Neuron (in vitro differentiated cells): ENCODE results near the gene LONRF2.

ENCODE experiments used
- H2AFZ ChIP-seq: one replicate; pipeline ENCODE4 v1.6.1; 2013; ENCODE audit warnings: low read depth, mild to moderate bottlenecking, inconsistent platforms, low read length, moderate library complexity
- H3K27me3 ChIP-seq: one replicate; pipeline ENCODE4 v1.6.1; 2013; ENCODE audit warnings: low read length; ENCODE audit not compliant: insufficient read depth
- H3K36me3 ChIP-seq: one replicate; pipeline ENCODE4 v1.6.1; 2013; ENCODE audit warnings: low read length; ENCODE audit not compliant: insufficient read depth
- H3K4me1 ChIP-seq: one replicate; pipeline ENCODE4 v1.6.1; 2013; ENCODE audit warnings: low read length; ENCODE audit not compliant: insufficient read depth
- H3K4me3 ChIP-seq: 2 replicates; pipeline ENCODE4 v1.5.1; 2013; ENCODE audit warnings: mild to moderate bottlenecking, low read length, moderate library complexity
- H3K9me3 ChIP-seq: one replicate; pipeline ENCODE4 v1.6.1; 2013; ENCODE audit warnings: low read length

Gene LONRF2

DNA sequence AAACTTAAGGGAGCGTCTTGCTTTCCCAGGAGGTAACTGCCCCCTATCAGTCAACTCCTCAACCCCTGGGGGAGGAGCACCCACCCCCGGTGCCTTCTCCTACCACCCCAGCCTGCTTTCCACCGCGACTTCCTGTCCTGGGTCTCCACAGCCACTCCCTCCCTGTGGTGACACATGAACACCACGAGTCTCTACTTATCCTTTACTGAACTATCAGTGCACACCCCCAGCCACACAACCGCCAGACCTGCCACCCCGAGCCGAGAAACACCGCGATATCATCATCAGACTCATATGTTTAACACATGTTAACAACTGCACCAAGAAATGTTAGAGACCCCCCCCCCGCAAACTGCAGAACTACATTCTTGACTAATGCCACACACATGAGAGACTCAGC lies 43.3 kb downstream of the LONRF2 start:
- Histone ChIP-seq H3K9me3 (no peaks in the 10 kb centered on the region), H3K27me3 (no peaks in the 10 kb centered on the region), H3K4me1 (peaks cover 13% of the 10 kb centered on the region), H3K4me3 (no peak overlapping the region), H2AFZ (no peak overlapping the region), H3K36me3 (peaks cover 4% of the 10 kb centered on the region)

DNA sequence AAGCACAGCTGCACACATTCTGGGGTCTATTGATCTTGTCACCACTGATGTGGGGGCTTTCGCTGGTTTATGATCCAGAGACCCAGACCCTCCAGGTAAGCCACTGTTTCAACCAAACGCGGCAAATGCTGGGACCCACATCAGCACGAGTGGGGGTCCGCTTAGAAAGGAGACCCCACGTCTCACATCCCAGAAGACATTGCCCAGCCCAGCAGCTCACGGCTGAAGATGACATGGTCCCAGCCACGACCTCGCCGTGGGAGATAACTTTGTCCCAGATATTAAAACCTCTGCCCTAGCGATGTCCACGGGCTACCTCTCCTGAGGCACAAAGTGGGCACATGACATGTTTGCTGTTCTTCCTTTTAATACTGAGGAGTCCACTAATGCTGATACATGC lies 43.8 kb downstream of the LONRF2 start:
- Histone ChIP-seq H3K9me3 (no peaks in the 10 kb centered on the region), H3K36me3 (peaks cover under 1% of the 10 kb centered on the region), H3K4me3 (no peak overlapping the region), H2AFZ (no peak overlapping the region), H3K27me3 (no peaks in the 10 kb centered on the region), H3K4me1 (peaks cover 13% of the 10 kb centered on the region)

DNA sequence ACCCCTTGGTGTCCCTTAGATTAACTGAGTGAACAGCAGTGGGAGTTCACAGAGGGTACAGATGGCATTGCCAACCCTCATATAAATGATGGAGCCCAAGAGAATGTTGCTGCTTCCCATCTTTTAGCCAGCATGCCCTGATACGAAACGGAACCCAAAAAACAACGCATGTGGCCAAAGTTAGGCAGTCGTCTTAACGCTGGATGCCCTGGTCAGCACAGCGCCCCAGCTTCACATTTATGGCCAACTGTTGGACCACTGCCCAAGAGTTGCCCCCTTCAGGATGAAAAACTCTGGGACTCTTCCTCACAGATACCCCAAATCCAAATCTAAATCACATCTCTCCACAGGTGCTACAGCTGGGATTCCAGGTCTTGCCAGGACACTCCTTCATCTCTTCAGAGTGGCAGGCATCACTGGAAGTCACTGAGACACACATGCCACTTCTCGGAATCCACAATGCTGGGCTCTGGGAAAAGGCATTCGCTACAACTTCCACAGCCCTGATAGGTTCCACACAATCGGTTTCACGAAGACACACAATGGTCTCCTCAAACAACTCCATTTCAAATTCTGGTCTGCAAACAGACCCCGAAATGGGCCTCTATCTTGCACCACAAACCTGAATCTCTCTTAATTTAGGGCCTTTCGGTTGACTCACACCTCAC lies 44.6 kb downstream of the LONRF2 start:
- peaks cover 13% of the 10 kb centered on the region for H3K4me1 ChIP-seq
- no peak overlapping the region for H3K4me3 ChIP-seq
- no peaks in the 10 kb centered on the region for H3K9me3 ChIP-seq
- H2AFZ ChIP-seq = no peak overlapping the region
- no peaks in the 10 kb centered on the region for H3K27me3 ChIP-seq
- H3K36me3 ChIP-seq = no peaks in the 10 kb centered on the region

DNA sequence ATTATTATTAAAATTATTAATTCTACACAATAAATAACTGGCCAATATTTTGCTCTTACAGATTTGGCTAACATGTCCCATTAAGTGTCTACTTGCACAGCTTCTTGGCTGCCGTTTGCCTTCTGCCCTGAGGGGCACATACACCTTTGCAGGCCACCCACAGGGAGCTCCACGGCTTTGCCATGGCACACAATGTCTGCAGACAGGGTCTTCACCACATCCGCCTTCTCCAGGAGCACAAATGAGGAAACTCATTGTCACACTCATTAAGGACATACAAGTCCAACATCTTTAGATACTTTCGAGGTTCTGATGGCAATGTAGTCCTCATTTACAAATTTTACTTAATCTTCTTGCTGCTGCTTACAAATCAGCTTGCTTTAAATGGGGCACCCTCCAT lies 45.6 kb downstream of the LONRF2 start:
- no peaks in the 10 kb centered on the region for H3K9me3 ChIP-seq
- H3K36me3 ChIP-seq = no peaks in the 10 kb centered on the region
- H3K4me1 ChIP-seq = peaks cover 7% of the 10 kb centered on the region
- H3K27me3 ChIP-seq = no peaks in the 10 kb centered on the region
- H2AFZ ChIP-seq = no peak overlapping the region
- H3K4me3 ChIP-seq = no peak overlapping the region

DNA sequence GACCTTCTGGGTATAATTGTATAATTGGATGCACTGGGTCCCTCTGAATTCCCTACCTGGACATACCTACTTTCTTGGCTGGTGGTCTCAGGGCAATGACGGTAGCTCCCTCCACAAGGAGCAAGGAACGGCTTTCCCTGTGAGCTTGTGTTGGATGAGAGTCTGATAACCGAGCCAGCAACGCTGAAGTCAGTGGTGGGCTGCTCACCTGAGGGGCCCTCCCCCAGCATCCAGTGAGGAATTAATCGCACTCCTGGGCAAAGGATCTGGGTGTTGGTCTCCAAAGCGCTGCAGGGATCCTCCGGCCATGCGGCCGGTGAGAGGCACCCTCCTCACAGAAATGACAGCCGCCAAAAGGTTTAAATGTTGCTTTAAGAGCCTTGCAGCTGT lies 47.1 kb downstream of the LONRF2 start:
- peaks cover 5% of the 10 kb centered on the region for H3K9me3 ChIP-seq
- H3K36me3 ChIP-seq = no peaks in the 10 kb centered on the region
- no peak overlapping the region for H2AFZ ChIP-seq
- H3K4me1 ChIP-seq = no peaks in the 10 kb centered on the region
- no peaks in the 10 kb centered on the region for H3K27me3 ChIP-seq
- H3K4me3 ChIP-seq = no peak overlapping the region

DNA sequence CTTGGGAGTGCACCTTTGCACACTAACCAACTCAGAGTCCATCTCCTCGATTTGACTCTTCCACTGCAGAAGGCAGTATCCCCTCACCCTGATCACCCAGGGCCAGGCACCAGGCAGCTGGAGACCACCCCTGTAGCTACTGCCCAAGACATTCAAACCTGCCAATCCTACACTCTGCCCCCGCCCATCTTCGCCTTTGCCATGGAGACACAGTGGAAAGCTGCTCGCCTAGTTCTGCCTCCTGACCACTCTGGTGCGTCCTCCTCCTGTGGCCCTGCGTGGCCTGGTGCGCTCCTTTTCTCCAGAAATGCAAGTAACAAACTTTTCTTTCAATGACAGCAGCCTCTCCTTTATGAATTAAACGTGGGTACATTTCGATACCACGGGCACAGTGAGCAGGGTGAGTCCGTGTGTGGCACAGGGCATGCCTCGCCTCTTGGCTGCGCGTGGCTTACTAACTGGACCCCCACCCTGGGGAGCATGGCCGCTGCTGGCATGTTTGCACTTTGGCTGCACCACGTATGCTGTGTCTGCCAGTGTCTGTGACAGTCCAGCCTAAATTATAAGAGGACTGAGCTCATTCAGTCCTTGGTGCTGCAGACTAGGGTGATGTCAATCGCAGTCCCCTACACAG lies 47.6 kb downstream of the LONRF2 start:
- Histone ChIP-seq H3K9me3 (peaks cover 5% of the 10 kb centered on the region), H2AFZ (no peak overlapping the region), H3K4me3 (no peak overlapping the region), H3K36me3 (no peaks in the 10 kb centered on the region), H3K27me3 (no peaks in the 10 kb centered on the region), H3K4me1 (no peaks in the 10 kb centered on the region)

DNA sequence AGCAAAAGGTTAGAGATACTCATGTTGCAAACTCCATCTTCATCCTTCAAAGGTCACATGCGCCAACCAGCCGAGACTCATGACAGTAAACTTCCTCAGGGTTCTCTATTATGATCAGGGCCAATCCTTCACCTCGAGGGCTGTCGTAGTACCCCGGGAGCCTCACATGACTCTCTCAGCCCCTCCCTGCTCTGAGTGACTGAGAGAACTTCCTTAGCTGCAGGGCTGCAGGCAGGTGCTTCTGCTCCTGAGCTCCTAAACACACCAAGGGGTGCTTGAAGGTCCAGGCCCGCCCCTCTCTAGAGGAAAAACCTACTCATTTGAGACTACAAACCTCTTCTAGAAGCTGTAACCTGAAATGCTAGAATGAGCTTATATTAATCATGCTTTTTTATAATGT lies 48.2 kb downstream of the LONRF2 start:
- Histone ChIP-seq H3K4me1 (no peaks in the 10 kb centered on the region), H3K27me3 (no peaks in the 10 kb centered on the region), H2AFZ (no peak overlapping the region), H3K4me3 (no peak overlapping the region), H3K9me3 (peaks cover 5% of the 10 kb centered on the region), H3K36me3 (no peaks in the 10 kb centered on the region)

DNA sequence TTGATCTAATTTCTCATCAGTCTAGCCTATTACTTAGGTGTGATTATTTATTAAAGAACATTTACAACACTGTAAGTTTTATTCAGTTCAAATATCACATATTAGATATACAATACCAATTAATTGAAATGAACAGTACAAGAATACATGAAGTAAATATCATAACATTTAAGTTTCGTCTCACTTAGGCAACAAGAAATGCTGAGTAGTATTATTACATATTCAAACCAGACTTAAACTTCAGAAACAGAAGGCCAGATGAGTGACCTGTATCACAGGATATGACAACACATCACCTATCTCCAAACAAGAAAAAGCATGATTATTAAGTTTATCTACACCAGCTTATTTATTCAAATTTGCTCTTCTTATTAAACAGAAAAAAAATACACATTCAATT lies 48.9 kb downstream of the LONRF2 start:
- no peaks in the 10 kb centered on the region for H3K36me3 ChIP-seq
- no peaks in the 10 kb centered on the region for H3K27me3 ChIP-seq
- no peak overlapping the region for H3K4me3 ChIP-seq
- no peak overlapping the region for H2AFZ ChIP-seq
- H3K4me1 ChIP-seq = no peaks in the 10 kb centered on the region
- peaks cover 5% of the 10 kb centered on the region for H3K9me3 ChIP-seq

DNA sequence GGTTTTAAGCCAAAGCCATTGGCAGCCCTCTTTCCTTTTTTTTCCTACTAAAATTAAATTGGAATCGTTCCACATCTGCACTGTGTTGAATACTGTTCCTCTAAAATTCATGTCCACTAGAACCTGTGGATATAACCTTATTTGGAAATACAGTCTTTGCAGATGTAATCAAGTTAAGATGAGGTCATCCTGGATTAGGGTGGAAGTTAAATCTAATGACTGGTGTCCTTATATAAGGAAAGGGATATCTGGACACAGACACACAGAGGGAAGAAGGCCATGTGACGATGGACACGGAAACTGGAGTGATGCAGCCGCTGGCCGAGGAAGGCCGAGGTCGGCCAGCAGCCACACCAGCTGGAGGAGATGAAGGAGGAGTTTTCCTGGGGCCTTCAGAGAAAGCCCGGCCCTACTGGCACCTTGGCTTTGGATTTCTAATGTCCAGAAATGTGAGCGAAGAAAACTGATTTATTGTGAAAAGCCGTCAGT lies 49.4 kb downstream of the LONRF2 start:
- no peaks in the 10 kb centered on the region for H3K36me3 ChIP-seq
- H3K27me3 ChIP-seq = no peaks in the 10 kb centered on the region
- H3K4me1 ChIP-seq = no peaks in the 10 kb centered on the region
- H2AFZ ChIP-seq = no peak overlapping the region
- peaks cover 5% of the 10 kb centered on the region for H3K9me3 ChIP-seq
- no peak overlapping the region for H3K4me3 ChIP-seq

DNA sequence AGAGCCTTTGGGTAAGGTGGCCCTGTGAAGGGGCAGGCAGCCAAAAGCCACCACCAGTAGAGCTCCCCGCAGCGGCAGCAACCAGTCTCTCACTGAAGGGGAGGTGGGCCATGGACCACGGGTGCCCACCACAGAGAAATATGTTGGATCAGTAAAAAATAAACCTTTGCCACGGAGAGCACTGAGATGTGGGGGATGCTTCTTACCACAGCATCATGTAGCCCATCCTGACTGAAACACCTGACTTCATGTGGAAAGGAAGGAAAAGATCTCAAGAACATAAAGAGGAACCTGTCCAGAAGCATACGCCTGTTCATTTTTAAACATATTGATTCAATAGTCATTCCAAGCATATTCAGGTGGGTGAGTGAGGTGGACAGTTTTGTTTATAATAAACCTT lies 51.1 kb downstream of the LONRF2 start:
- no peaks in the 10 kb centered on the region for H3K27me3 ChIP-seq
- no peaks in the 10 kb centered on the region for H3K4me1 ChIP-seq
- peaks cover 5% of the 10 kb centered on the region for H3K9me3 ChIP-seq
- no peak overlapping the region for H2AFZ ChIP-seq
- no peak overlapping the region for H3K4me3 ChIP-seq
- H3K36me3 ChIP-seq = no peaks in the 10 kb centered on the region

DNA sequence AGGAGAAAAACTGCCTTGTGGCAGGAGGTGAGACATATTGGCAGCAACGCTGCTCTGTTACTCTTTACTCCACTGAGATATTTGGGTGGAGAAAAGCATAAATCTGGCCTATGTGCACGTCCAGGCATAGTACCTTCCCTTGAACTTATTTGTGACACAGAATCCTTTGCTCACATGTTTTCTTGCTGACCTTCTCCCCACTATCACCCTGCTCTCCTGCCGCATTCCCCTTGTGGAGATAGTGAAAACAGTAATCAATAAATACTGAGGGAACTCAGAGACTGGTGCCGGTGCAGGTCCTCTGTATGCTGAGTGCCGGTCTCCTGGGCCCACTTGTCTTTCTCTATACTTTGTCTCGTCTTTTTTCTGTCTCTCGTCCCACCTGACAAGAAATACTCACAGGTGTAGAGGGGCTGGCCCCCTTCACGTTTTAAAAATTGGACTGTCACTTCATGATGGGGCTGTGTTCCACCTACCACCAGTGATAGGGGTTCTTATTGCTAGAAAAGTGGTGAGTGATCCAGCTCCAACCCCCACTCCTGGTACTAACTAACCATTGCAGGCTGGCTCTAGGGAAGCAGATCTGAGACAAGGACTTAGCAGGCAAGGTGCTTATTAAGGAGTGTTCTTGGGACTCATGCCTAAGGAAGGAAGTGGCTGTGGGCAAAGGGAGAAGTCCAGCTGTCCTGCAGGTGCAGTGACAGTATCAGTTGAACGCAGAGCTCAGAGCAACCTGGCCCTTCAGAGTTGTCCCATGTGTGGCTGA lies 51.7 kb downstream of the LONRF2 start:
- Histone ChIP-seq H2AFZ (no peak overlapping the region), H3K4me3 (no peak overlapping the region), H3K27me3 (no peaks in the 10 kb centered on the region), H3K4me1 (no peaks in the 10 kb centered on the region), H3K36me3 (no peaks in the 10 kb centered on the region), H3K9me3 (peaks cover 5% of the 10 kb centered on the region)

DNA sequence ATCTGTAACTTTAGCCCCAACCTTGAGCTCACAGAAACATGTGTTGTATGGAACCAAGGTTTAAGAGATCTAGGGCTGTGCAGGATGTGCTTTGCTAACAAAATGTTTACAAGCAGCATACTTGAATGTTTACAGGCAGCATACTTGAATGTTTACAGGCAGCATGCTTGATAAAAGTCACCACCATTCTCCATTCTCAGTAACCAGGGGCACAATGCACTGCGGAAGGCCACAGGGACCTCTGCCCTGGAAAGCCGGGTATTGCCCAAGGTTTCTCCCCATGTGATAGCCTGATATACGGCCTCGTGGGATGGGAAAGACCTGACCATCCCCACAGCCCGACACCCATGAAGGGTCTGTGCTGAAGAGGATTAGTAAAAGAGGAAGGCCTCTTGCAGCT lies 52.4 kb downstream of the LONRF2 start:
- Histone ChIP-seq H3K36me3 (no peaks in the 10 kb centered on the region), H3K4me1 (no peaks in the 10 kb centered on the region), H3K9me3 (peaks cover 5% of the 10 kb centered on the region), H2AFZ (no peak overlapping the region), H3K27me3 (no peaks in the 10 kb centered on the region), H3K4me3 (no peak overlapping the region)

DNA sequence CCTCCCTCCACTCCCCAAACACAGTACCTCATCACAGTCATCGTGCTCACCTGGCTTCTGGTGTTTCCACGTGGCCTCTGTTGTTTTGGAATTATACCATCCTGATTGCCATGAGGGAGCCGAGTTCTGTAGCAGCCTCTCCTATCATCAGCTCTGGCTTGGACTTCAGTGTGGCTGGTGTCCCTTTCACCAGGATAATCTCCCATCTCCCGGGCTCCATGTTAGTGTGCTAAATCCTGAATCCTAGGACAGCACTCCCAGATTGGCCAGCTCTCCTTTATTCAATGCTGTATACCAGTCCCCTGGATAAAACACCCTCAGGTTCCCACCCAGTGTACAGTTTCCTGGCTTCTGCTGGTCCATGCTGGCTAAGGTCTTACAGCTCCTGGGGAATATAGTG lies 53.3 kb downstream of the LONRF2 start:
- Histone ChIP-seq H2AFZ (no peak overlapping the region), H3K36me3 (no peaks in the 10 kb centered on the region), H3K4me3 (no peak overlapping the region), H3K4me1 (no peaks in the 10 kb centered on the region), H3K9me3 (peaks cover 5% of the 10 kb centered on the region), H3K27me3 (no peaks in the 10 kb centered on the region)
